ENCODE measurements around the gene APOL1.

DNA sequence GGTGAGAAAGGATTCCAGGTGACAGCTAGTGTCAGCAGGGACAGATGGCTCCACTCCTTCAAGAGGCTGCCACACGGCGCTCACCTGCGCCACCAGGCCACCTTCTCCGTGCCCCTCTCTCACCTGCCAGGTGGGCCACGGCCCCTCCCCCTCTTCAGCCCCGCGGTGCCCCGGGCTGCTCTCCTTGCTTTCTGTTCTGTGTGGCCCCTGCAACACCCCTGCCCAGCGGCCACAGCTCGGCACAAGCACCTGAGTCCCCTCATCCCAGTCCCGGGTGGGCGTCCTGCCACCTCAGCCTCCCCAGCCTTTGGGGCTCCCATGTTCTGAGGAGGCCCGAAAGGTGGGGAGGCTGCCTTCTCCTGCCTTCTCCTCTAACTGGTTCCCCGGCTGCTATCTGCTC is 46.4 kb downstream of the APOL1 start:
- TF ChIP-seq, protein P1, sequence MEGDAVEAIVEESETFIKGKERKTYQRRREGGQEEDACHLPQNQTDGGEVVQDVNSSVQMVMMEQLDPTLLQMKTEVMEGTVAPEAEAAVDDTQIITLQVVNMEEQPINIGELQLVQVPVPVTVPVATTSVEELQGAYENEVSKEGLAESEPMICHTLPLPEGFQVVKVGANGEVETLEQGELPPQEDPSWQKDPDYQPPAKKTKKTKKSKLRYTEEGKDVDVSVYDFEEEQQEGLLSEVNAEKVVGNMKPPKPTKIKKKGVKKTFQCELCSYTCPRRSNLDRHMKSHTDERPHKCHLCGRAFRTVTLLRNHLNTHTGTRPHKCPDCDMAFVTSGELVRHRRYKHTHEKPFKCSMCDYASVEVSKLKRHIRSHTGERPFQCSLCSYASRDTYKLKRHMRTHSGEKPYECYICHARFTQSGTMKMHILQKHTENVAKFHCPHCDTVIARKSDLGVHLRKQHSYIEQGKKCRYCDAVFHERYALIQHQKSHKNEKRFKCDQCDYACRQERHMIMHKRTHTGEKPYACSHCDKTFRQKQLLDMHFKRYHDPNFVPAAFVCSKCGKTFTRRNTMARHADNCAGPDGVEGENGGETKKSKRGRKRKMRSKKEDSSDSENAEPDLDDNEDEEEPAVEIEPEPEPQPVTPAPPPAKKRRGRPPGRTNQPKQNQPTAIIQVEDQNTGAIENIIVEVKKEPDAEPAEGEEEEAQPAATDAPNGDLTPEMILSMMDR (IDR thresholded peaks at IDR 0.05) = no peak
- TF ChIP-seq POLR2A (IDR thresholded peaks at IDR 0.05) (no peak), EP300 (IDR thresholded peaks at IDR 0.05) (no peak)
